ENCODE results near the gene CPXM1.

DNA sequence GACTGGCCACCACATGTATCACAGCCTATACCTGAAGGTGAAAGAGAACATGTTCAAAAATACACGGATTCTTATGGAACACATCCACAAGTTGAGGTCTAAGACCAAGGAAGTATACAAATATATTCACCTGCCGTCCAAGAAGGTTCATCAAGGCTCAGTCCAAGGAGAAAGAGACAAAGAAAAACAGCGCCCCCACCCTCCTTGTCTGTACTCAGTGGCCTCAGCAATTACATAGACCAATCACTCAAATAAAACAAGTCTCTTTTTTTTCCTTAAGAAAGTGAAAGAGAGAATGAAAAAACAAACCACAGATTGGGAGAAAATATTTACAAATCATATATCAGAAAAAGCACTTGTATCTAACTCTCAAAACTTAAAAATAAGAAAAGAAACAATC, 19.5 kb downstream of the CPXM1 start:
- TF ChIP-seq EZH2phosphoT487 (IDR thresholded peaks at IDR 0.05; ENCODE audit: borderline replicate concordance) = no peak
- TF ChIP-seq, protein P1, sequence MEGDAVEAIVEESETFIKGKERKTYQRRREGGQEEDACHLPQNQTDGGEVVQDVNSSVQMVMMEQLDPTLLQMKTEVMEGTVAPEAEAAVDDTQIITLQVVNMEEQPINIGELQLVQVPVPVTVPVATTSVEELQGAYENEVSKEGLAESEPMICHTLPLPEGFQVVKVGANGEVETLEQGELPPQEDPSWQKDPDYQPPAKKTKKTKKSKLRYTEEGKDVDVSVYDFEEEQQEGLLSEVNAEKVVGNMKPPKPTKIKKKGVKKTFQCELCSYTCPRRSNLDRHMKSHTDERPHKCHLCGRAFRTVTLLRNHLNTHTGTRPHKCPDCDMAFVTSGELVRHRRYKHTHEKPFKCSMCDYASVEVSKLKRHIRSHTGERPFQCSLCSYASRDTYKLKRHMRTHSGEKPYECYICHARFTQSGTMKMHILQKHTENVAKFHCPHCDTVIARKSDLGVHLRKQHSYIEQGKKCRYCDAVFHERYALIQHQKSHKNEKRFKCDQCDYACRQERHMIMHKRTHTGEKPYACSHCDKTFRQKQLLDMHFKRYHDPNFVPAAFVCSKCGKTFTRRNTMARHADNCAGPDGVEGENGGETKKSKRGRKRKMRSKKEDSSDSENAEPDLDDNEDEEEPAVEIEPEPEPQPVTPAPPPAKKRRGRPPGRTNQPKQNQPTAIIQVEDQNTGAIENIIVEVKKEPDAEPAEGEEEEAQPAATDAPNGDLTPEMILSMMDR (conservative IDR thresholded peaks at IDR 0.05; ENCODE audit: low read length) = peak; percentile 36; the same call in 1 of the 2 replicates

Data from Loucy (cell line).